Left renal pelvis (tissue), 4 donors: Measurements from ENCODE around the gene FYB2. TPM values are rescaled to one million over a fixed set of nuclear protein-coding genes. Genes with fewer than 3 reads are reported as not detected.

ENCODE experiments used
- DNase-seq, 4 donors: peaks; one replicate each; pipeline ENCODE4 v3.0.0-alpha.2; 2013; ENCODE audit warnings: low read depth in 4 of 4, low spot score in 3 of 4
- polyA plus RNA-seq, 4 donors: library from polyadenylated mRNA; unstranded; fragments of 120-200 nt; gene quantifications; one replicate each; pipeline ENCODE4 v1.2.1, GENCODE V29; 2013; ENCODE audit not compliant: insufficient read length in 4 of 4

FYB2 gene
- polyA plus RNA-seq, 4 donors: 0.96 to 1.2 (median 1.0) TPM; not detected in 1

DNA sequence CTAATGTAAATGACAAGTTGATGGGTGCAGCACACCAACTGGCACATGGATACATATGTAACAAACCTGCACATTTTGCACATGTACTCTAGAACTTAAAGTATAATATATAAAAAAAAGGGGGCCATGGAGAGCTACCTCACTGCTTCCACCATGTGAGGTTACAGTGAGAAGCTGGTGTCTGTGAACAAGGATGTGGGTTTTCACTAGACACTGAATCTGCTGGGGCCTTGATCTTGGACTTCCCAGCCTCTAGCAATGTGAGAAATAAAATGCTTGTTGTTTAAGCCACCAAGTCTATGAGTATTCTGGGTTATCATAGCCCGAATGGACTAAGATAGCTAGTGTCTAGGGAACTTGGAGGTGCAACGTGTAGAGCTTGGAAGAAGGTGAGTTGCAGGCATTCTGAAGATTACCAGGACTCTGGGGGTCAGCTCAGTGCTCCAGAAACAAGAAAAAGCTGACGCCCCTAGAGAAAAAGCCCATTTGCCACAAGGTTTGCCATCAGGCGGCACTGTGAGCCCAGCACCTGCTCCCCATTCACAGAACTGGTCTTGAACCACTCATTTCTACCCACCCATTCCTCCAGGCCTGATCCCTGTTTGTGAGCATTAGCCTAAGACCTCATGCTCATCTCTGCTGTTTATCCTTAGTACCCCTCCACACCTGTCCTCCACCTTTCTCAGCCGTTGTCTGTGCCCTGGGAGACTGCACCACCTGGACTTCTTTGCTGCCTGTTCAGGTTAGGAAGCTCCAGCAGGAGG lies 15.1 kb upstream of the FYB2 start:
- no peak for DNase-seq

DNA sequence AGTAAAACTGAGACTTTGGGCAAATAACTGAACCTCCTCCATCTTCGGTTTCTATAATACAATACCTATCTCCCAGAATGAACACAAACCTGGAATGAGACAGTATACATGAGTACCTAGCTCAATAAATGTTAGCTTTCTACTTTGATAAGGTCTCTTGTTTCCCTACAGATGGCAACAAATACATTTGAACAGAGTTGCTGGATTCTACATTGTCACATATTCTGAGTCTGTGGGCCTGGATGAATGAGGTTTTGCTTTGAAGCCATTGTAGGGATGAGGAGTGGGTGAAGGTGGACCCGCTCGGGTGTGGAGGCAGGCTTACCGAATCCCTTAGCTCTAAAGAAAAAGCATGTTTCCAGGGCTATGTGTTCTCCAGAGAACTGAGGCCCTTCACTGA lies 13.9 kb upstream of the FYB2 start:
- no peak for DNase-seq

DNA sequence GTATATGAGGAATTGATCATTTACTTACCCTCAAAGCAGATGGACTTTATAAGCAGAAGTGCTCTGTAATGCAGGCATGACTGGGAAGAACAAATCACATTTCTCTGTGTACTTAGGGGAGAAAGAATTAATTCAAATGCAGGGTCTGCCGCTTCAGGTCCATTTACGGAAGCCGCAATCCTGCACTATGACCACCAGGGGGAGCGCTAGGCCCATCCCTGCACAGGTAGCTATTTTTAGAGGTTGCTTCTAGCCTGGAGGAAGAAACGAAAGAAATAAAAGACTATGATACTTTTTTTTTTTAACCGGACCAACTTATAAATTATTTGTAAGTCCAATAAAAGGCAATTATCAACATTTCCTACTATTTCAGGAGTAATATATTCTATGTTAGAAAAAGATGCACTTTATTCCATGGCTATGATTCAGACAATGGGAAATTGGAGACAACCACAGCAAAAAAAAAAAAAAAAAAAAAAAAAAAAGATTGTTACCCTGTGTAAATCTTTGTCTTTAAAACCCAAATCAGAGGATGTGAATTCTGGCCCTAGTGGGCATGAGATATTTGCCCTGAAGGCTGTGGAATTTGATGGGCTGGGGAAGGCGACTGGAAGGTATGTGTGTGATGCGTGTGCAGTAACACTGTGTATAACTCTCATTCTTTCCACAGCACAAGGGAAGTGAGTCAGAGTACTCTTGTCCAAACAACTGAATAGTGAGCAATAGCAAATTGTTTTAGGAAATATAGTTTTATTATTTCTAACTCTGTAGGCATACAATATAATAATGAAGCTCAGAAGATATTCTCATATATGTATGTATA lies 12.9 kb upstream of the FYB2 start:
- peak; percentile 53 to 69 (median 57) for DNase-seq

DNA sequence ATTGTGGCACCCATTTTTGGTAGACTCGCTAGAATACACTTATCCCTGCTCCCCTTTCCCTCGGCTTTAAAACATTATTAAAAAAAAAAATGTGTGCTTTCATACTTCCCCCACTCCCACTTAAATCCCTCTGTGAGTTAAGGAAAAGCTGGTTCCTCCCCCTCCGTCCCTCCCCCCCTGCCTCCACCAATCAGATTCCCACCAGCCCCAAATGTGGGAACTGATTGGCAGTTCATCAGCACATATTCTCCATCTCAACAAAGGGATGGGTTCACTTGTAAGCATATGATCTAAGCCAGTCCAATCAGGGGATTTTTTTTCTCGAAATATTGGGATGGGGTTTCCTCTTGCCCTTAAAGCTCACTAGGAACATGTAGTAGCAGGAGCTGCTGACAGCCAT lies 10.8 kb upstream of the FYB2 start:
- no peak for DNase-seq

DNA sequence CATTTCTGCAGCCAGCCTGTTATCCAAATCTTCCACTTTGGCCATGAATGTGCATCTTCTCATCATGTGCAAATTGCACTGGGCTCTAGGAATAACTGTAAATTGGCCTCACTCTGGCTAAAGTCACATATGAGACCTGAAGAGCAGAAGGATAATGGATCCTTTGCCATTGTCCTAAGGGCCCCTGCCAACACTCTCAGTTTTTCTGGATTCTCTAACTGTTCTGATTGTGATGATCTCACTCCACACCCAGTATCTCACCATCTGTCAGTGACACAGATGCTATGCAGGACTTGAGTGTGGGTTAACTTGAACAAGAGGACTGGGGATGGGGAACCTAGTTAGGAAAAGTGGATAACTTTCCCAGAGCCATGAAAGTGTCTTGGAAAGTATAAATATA lies 8.5 kb upstream of the FYB2 start:
- DNase-seq: no peak

DNA sequence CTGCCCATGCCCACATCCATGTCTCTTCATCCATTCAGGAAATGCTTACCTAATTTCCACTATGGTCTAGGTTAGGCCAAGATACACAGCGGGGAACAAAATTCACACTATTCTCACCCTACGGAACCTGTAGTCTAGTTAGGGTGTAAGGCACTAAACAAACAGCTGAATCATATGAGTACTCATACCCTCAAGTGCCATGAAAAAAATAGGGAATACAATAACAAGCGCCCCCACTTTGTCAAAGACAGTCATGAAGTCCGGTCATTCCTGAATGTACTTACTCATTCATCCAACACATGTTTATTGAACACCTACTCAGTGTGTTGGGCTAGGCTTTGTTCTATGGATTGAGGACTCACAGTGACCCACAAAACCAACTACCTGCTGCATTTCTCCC lies 6.2 kb upstream of the FYB2 start:
- no peak for DNase-seq

DNA sequence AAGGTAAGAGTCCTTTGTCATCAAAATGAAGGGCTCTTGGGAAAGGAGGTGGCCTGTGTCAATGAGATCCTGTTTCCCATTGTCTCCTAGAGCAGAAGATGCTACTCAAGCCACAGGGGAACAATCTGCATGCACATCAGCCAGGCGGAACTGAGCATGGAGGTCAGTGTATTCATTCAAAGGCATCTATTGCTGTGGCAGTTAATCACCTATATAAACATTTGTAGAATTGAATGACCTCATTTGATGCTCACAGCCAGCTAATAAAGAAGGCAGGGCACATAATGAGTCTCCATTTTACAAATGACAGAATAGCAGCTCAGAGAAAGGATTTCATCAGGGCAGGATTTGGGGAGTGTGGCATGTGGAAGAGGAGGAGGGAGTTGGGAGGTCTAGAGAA lies 5.7 kb upstream of the FYB2 start:
- DNase-seq: no peak

DNA sequence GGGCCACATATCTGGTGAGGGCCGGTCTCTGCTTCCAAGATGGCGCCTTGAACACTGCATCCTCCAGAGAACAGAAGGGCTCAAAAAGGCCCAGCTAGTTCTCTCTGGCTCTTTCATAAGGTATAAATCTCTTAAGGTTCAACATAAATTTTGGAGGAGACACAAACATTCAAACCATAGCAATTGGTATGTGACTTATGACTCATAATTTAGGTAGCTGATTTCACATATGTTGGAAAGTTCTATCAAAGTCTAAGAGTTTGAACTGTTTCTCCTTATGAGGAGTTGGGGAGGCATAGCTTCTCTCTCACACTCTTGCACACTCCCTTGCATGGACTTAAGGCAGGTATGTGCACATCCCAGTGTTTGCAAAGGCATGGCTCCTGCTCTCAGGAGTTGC lies 5.1 kb upstream of the FYB2 start:
- no peak for DNase-seq

DNA sequence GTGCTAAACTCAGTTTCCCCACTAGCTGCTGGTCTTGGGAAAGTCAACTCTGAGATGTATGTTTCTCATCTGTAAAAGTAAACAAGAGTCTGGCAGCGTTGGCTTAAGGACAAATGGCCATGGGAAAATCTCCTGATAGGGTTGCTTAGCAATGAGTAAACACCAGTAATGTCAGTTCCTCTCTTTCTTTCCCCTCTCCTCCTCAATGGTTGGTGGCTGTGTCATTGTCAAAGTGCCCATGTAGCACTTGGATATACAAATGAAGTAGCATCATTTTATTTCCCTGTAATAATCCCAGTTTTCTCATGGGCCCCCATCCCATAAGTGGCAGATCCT lies 2.2 kb upstream of the FYB2 start:
- DNase-seq: no peak

DNA sequence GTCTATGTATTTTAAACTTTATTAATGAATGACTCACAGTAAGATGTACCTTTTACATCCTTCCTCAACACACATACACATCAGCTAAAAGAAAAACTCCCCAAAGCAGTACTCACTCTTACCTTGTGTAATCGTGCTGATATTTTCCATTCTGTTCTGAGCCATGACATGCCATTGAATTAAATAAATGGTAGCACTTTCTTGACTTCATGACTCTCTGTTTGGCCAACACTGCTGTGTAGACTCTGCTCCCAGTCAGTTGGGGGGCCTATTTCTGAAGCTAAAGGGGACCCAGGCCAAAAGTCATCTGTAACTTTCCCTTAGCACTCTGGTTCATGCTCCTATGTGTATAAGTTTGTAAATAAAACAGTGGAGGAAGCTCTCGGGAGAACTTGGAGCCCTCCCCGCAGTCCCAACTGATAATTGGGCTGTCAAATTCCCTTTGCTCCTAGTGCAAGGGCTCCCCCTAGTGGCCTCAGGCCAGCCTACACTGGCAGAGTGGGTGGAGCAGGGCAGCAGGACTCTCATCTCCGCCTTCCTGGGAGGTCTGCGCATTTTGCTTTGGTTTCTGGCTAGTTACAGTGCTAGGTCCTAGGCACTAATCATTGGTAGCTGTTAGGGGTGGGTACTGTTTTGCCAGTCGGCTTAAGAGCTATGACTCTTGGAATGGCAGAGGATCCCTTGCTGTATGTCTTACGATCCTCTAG lies 1.7 kb upstream of the FYB2 start:
- peak in 1 of 4 donors; percentile 61 for DNase-seq

DNA sequence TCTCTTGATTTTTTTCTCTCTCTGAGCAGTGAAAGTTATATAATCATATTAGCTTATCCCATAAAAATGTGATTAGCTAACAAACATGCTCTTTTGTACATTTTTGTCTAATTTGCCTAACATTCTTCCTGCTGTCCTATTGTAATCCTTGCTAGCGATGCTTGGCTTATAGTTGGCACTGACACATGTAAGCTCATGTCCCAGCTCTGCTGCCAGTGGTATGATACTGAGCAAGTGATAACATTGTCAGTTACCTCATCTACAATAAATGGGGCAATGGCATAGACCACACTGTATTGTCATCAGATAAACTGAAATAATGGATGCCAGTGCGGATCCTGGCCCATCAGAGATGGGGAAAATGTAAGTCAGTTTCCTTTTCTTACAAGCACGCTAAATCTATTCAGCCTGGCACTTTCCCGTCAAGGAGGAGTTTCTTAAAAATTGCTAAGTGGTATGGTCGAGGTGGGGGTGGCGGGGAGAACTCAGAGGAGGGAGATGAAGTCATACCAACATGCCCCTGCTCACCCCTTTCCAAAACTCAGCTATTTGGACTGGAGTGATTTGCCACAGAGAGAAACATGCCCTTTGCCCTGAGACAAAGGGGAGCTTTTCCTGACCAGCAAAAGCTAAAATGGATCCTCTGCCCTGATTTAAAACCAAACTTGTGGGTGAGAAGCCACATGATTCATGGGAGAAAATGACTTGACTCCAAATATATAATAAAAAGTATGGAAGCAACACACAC lies 1.3 kb downstream of the FYB2 start:
- no peak for DNase-seq

DNA sequence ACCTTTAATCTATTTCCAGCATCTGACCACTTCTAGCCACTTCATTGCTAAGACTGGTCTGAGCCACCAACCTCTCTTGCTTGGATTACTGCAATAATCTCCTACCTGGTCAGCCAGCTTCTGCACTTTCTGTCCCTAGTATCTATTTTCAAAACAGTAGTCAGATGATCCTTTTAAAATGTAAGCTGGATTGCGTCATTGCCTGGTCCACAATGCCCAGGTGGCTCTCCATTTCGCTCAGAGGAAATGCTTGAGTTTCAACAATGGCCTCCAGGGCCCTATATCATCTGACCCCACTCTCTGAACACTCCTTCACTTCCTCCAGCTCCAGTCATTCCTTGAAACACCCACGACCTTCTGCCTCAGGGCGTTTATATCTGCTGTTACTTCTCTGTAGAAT lies 2.3 kb downstream of the FYB2 start:
- DNase-seq: no peak

DNA sequence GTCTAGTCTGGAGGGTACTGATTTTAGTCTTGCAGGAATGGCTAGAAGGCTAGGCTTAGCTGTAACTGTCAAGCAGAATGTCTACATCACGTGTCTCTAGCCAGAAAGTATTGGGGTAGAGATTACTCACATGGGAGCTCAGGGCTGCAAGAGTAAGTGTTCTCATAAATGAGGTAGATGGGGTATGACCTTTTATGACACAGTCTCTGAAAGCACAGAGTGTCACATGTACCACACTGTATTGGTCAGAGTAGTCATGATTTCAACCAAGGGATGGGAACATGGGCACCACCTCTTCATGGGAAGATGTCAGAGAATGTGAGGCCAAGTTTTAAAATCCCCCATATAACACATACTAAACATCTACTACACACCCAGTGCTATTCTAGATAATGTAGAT lies 2.9 kb downstream of the FYB2 start:
- no peak for DNase-seq

DNA sequence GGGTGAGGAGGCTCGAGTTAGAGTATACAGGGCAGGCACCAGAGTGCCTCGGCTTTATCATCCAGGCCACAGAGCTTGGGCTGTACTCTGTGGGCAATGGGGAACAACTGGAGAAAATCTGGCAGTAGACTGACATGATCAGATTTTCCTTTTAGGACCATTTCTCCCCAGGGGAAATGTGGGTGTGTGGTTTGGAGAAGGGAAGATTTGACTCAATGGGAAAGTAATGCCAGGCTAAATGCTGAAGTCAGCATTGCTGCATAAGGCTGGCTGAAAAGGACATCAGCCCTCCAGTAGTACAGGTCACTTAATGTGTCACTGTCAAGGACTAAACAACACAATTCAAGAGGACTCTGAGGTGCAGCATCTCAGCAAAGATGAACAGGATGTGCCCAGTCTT lies 5.0 kb downstream of the FYB2 start:
- DNase-seq: no peak

DNA sequence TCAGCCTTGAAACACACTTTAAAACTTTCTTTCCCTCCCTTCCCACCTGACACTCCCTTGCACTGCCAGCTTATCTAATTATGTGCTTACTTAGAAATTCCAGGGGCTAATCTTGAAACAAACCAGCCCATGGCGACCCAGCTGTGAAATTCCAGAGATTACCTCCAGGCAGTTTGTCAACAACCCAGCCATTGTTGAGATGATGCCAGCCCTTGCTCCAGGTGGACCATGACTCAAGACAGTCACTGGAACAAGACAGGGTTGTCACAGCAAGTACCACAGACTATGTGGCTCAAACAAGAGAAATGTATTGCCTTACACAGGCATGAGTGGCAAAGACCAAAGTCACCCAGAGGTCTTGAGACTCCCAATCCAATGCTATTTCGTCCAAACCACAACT lies 7.9 kb downstream of the FYB2 start:
- DNase-seq: no peak

DNA sequence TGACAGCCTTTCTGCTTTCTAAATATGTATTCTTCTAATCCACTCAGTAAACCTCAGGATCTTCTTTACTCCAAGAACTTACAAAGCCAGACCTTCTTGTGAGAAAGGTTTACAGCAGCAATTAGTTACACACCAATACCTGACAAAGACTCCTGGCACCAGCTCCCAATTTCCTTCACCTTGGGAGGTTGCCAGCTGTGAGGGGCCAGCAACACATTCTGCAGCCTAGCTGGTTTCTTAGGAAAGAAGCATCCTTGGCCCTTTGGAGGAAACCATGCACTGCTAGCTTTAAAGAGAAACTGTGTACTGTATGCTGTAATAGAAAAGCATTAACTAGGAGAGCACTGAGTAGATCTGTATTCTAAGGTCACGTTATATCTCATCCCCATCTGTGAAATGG lies 10.8 kb downstream of the FYB2 start:
- DNase-seq: no peak

DNA sequence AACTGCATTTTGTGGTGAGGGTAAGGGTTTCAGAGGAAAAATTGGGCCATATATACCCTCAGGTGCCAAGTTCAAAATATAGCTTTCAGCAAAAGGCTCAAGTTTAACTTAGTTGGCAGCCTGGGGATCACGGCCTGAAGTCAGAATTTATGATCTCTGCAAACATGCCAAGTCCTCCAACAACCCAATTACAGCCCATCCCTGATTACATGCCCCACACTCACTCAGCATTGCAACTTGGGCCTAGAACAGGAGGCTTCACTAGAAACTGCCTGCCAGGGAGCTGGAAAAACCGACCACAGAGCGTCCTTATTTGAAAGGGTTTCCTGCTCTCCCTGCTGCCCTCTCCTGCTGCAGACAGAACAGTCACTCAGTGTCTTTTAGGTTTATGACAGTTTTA lies 12.4 kb downstream of the FYB2 start:
- DNase-seq: no peak

DNA sequence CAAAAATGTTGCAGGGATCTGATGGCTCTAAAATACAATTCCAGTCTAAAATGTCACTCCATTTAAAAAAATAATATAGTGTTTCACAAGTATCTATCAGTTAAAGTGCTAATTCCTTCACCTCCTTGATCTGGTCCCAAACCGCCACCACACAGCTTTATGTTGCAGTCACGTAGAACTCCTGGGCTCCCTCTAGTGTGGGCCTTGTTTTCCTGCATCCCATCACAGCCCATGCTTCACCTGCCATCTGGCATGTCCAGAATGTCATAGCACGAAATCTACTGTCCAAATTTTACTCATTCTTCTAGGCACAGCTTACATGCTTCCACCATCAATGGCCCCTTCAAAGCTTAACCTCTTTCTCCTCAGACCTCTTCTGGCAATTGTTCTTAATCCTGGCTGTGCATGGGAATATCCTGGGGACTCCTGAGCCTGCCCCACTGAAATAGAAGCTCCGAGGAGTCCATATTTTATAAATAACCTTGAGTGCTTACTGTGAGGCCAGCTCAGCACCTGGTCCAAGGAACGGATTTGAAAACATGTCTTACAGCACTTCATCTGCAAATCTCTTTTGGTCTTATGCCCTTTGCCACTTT lies 15.5 kb downstream of the FYB2 start:
- no peak for DNase-seq

DNA sequence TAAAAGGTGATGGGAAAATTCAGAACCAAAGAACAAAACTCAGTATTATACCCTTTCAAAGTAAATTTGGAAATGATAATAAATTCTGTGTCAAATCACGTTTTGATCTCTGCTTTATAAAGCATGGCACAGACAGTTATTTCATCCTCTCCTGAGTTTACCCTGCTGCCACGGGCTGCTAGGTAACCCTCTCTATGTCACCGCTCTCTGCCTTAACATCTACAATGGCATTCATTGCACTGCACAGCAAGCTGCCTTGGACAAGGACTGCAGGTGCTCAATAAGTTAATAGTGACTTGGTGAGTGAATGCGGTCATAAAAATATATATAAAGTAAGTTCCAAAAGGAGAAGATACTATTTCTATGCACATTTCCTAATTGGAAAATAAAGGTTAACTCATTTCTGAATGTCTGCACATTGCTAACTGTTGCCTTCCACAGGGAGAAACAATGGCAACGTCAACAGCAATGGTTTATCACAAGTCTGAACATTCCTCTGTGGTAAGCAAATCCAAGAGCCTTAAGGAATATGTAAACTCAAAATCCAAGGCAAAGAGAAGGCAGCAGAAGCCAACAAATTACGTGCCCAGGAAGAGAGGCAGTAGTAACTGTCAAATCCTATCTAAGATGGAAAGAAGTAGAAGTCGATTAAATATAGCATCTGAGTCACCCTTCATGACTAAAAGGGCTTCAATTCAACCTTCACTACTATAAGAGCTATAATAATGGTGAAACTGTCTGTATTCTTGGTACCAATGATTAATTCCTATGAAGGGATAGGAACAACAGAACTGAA lies 19.4 kb downstream of the FYB2 start:
- no peak for DNase-seq

DNA sequence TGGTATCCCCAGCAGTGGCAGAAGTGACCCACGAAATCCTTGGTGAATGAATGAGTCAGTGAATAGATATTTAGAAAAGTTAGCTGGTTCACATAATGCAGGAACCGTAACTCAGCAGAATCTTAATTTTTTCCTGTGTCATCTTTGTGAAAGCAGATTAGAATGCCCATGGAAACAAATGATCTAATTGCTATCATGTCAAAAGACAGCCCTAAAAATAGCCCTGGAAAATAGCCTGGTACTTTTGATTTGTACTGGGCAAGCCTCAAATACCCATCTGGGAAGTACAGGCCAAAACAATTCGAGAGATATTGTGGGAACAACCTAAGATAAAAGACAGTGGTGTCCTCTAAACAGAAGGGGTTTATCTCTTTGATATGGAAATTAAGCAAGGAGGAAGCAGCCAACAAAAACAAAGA lies 21.1 kb downstream of the FYB2 start:
- no peak for DNase-seq
